Naive thymus-derived CD8-positive, alpha-beta T cell (primary cell): ENCODE measurements around the gene SLC25A51. TPM values are rescaled to one million over a fixed set of nuclear protein-coding genes. Genes with fewer than 3 reads are reported as not detected.
A peak's percentile ranks its signal among the peaks of the same experiment; 100 is the strongest.

Source experiments
- ATAC-seq, 2 donors: fragments of 150-1000 bp; cut with Tn5 transposase in 1 of 2; sonication (Bioruptor Pico), chemical (Tn5 transposase) in 1 of 2; 1 replicate in 1 of 2; 2 replicates in 1 of 2; pipeline ENCODE4 v1.10.0; 2021; ENCODE audit warnings: mild to moderate bottlenecking in 2 of 2, moderate library complexity in 2 of 2
- POLR2A ChIA-PET: fragments of 350-600 bp; sonication (Branson Sonifier 250); formaldehyde crosslinking; loops from one replicate; lab custom pipeline; 2021; ENCODE audit warnings: antibody characterized with exemption; lab: Charles Lee
- DNase-seq, 10 donors: peaks; one replicate each; pipeline versions ENCODE4 v3.0.0 to v3.0.0-alpha.2; 2020 to 2022
- H3K27ac Mint-ChIP-seq, 10 donors: one replicate each; pipeline ENCODE4 v1.8.0; 2020 to 2022; ENCODE audit warnings: mild to moderate bottlenecking in 10 of 10, mixed read lengths in 10 of 10, moderate library complexity in 4 of 10, inconsistent platforms in 1 of 10
- H3K27me3 Mint-ChIP-seq, 5 donors: one replicate each; pipeline ENCODE4 v1.8.0; 2021 to 2022; ENCODE audit warnings: mixed read lengths in 5 of 5
- H3K36me3 Mint-ChIP-seq, 3 donors: one replicate each; pipeline ENCODE4 v1.8.0; 2020 to 2022; ENCODE audit warnings: mixed read lengths in 3 of 3, mild to moderate bottlenecking in 2 of 3, inconsistent platforms in 1 of 3
- H3K4me1 Mint-ChIP-seq, 4 donors: one replicate each; pipeline ENCODE4 v1.8.0; 2021 to 2022; ENCODE audit warnings: mixed read lengths in 4 of 4
- H3K4me3 Mint-ChIP-seq, 10 donors: one replicate each; pipeline ENCODE4 v1.8.0; 2020 to 2022; ENCODE audit warnings: mild to moderate bottlenecking in 10 of 10, mixed read lengths in 10 of 10, moderate library complexity in 6 of 10, inconsistent platforms in 1 of 10
- H3K9me3 Mint-ChIP-seq, 9 donors: one replicate each; pipeline ENCODE4 v1.8.0; 2020 to 2022; ENCODE audit warnings: mixed read lengths in 9 of 9, mild to moderate bottlenecking in 3 of 9, inconsistent platforms in 1 of 9, moderate library complexity in 1 of 9
- polyA plus RNA-seq, 3 donors: library from polyadenylated mRNA; unstranded; fragments of 300-500 nt; fragmentation: Illumina TruSeq; gene quantifications; one replicate each; pipeline ENCODE4 v1.2.3, GENCODE V29; 2021
- total RNA-seq, 8 experiments: library from RNA in 2 of 8; stranded (reverse) in 2 of 8; gene quantifications; one replicate each; pipeline ENCODE4 v1.2.3 and lab custom pipeline; 2021 to 2026

The SLC25A51 gene
- total and polyA plus RNA-seq, 5 experiments from 2014 or later, result 8.9 to 35.1 (median 12.4) TPM

DNA sequence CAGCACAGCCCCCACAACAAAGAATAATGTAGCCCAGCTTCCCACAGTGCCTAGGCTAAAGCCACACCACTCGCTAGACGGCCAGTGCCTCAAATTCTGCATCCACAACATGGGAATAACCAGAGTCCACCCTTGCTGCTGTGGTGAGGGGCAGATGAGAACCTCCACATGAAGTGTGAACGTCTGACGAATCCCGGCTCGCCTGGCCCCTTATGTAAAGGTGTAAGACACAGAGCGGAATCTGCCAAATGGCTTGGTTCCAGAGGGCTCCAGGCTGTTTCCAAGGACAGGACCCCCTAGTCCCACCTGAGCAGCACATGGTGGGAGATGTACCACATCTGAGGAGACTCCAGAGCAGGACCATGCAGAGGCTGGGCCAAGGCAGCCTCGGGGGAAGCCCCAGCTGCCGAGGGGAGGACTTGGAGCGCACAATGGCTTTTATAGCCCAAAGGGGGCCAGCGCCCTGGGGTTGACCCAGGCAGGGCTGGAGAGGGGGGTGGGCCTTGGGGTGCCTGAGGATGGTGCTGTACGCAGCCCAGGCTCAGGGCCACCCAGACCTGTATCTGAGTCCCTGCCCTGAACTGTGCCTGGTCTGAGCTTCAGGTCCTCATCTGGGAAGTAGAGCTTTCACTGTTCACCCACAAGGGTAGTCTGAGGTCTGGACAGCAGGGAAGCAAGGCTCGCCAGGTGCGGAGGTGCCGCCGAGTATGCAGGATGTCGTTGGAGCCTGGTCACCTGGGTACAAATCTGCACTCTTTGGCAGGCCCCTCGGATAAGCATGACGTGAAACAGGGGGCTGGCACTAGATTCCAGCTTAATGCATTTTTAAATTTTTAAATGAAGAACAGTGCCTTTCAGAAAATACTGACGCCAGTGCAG, 24.9 kb upstream of the SLC25A51 start:
- Mint-ChIP-seq H3K9me3 (peaks cover 0 to 3% (median 0%) of the 10 kb centered on the region in 9 donors), H3K4me3 (no peak overlapping the region), H3K4me1 (no peaks in the 10 kb centered on the region), H3K27me3 (no peaks in the 10 kb centered on the region), H3K27ac (no peak overlapping the region), H3K36me3 (no peaks in the 10 kb centered on the region)
- ATAC-seq (no peak), DNase-seq (no peak)
- POLR2A ChIA-PET, result no interaction called here

DNA sequence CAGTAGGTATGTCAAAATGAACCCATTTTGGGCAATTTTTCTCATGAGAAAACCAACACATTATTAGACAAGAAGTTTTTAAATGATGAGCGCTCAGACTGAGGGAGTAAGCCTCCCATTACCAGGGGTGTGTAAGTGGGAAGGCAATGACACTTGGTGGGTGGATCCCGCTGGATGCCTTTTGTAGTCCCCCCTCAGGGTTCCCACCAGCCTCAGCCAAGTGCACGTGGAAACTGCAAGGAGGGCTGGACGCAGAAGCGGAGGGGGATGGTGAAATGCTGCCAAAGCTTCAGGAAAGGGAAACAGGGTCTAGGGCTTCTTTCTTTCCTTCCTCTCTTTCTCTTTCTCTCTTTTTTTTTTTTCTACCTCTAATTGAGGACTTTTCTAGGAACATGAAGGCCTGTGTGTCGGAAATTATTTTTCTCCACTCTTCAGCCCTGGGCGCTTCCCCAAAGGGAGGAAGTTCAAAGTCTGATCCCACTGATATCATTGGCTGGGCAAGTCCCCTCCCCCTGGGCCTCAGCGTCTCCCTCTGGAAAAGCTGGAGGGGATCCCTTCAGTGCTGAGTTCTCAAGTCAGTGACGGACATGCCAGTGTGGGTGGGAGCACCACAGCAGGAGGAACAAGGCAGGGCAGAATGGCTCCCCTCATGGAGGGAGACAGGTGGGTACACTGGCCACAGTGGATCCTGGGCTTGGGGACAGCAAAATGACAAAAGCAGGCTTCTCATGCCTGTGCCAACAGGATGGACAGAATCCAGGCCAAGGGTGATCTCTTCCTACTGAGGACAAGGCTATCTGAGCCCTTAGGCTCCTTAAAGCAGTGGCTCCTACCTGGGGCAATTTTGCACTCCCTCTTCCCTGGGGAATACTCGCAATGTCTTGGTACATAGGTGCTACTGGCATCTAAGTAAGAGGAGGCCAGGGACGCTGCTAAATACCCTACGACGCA, 23.9 kb upstream of the SLC25A51 start:
- ATAC-seq, result no peak
- Mint-ChIP-seq H3K4me1 (no peaks in the 10 kb centered on the region), H3K27me3 (no peaks in the 10 kb centered on the region), H3K4me3 (no peak overlapping the region), H3K36me3 (no peaks in the 10 kb centered on the region), H3K9me3 (peaks cover 0 to 3% (median 0%) of the 10 kb centered on the region in 9 donors), H3K27ac (peak overlapping the region in 1 of 10 donors; percentile 65)
- POLR2A ChIA-PET, result no interaction called here
- no peak for DNase-seq

DNA sequence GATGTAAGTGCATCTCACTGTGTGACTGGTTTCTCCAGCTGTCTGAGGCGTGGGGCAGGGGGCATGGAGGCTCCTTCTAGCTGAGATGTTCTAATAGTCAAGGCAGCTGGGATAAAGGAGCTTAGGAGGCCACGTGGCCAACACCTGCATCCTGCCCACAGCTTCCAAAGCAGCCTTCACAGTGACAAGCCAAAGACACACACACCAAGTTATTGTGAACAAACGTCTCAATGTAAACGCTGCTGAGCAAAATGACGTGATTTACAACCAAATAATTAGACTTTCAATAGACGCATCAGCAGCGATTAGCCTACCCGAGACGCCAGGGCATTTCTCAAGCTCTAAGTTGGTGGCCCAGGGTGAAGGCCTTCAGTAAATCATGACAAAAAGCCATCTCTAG, 23.2 kb upstream of the SLC25A51 start:
- Mint-ChIP-seq H3K9me3 (peaks cover 0 to 3% (median 0%) of the 10 kb centered on the region in 9 donors), H3K27ac (no peak overlapping the region), H3K27me3 (no peaks in the 10 kb centered on the region), H3K4me1 (no peaks in the 10 kb centered on the region), H3K4me3 (no peak overlapping the region), H3K36me3 (no peaks in the 10 kb centered on the region)
- POLR2A ChIA-PET, result no interaction called here
- DNase-seq (peak in 1 of 10 donors; percentile 18), ATAC-seq (no peak)

- H3K4me1 Mint-ChIP-seq, result no peaks in the 10 kb centered on the region
- peak overlapping the region in 1 of 10 donors; percentile 41 for H3K4me3 Mint-ChIP-seq
- H3K27ac Mint-ChIP-seq, result no peak overlapping the region
- no peak for ATAC-seq
- no peaks in the 10 kb centered on the region for H3K27me3 Mint-ChIP-seq
- peak in 1 of 10 donors; percentile 30 for DNase-seq
- H3K9me3 Mint-ChIP-seq, result peaks cover 0 to 3% (median 0%) of the 10 kb centered on the region in 9 donors
- POLR2A ChIA-PET, result no interaction called here
- no peaks in the 10 kb centered on the region for H3K36me3 Mint-ChIP-seq
These were observed 22.8 kb upstream of the SLC25A51 start for GRCh38 chr9:37926737-37927118.

DNA sequence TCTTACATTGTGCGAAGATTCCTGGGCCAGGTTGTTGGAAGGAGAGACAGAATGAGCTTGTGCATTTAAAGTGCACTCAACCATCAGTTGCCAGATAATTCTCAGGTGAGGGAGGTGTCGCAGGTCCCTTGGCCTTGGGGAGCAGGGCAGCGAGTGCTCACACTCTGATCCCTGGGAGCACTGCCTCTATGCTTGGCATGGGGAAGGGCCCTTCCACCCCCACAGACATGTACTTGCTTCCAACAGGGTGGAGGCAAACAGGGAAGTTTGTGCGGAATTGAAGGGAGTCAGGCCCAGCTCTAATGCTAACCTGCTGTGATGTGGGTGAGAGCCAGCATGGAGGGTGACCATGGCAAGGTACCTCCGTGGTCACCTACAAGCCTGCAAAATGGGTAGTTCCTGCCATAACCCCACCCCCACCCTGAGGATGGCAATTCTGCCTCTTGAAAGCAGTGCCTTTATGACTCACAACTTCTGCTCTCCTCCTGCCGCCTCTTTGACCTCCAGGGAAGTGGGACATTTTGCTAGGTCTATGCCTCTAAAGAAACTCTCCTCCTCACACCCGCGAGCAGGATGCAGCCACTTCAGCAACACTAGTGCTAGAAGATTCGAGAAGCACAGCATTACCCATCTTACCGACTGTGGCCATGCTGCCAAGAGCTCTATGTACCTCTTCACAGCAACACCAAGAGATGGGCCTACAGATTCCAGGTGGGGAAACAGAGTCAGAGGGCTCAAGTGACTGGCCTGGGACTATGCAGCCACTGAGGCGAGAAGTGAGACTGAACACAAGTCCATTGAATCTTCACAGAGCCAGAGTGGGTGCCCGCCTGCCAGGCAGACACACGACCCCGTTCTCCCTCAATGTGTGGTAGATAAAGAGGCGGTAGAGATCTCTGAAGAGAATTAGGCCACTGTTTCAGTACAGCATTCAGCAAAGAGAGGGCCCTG, 22.1 kb upstream of the SLC25A51 start:
- Mint-ChIP-seq H3K9me3 (peaks cover 0 to 3% (median 0%) of the 10 kb centered on the region in 9 donors), H3K4me1 (no peaks in the 10 kb centered on the region), H3K4me3 (no peak overlapping the region), H3K36me3 (no peaks in the 10 kb centered on the region), H3K27me3 (no peaks in the 10 kb centered on the region), H3K27ac (no peak overlapping the region)
- DNase-seq (peak in 1 of 10 donors; percentile 43), ATAC-seq (no peak)
- POLR2A ChIA-PET, result no interaction called here

DNA sequence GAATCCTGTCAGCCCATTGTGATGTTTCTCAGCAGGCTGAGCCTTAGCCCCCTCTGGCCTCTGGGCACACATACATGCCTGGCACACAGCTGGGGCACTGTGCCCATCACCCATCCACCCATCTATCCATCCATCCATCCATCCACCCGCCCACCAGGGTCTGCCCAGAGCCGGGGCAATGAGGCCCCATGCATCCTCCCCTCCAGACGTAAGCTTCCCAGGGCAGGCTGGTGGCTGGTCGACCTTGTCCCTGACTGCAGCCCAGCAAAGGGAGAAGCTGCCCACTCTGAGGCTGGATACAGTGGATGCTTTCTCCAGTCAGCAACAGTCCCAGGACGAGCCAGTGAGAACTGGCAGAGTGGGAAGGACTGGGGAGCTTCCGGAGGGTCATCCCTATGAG, 21.1 kb upstream of the SLC25A51 start:
- ATAC-seq, result no peak
- Mint-ChIP-seq H3K9me3 (no peaks in the 10 kb centered on the region), H3K27me3 (no peaks in the 10 kb centered on the region), H3K4me3 (no peak overlapping the region), H3K36me3 (no peaks in the 10 kb centered on the region), H3K4me1 (no peaks in the 10 kb centered on the region), H3K27ac (no peak overlapping the region)
- peak in 1 of 10 donors; percentile 60 for DNase-seq
- POLR2A ChIA-PET, result no interaction called here

- H3K9me3 Mint-ChIP-seq, result no peaks in the 10 kb centered on the region
- no peaks in the 10 kb centered on the region for H3K36me3 Mint-ChIP-seq
- H3K27me3 Mint-ChIP-seq, result no peaks in the 10 kb centered on the region
- DNase-seq, result peak in 1 of 10 donors; percentile 22
- no peak for ATAC-seq
- H3K4me1 Mint-ChIP-seq, result no peaks in the 10 kb centered on the region
- H3K27ac Mint-ChIP-seq, result no peak overlapping the region
- no peak overlapping the region for H3K4me3 Mint-ChIP-seq
- POLR2A ChIA-PET, result no interaction called here
These were observed 20.6 kb upstream of the SLC25A51 start for GRCh38 chr9:37924538-37924937.

DNA sequence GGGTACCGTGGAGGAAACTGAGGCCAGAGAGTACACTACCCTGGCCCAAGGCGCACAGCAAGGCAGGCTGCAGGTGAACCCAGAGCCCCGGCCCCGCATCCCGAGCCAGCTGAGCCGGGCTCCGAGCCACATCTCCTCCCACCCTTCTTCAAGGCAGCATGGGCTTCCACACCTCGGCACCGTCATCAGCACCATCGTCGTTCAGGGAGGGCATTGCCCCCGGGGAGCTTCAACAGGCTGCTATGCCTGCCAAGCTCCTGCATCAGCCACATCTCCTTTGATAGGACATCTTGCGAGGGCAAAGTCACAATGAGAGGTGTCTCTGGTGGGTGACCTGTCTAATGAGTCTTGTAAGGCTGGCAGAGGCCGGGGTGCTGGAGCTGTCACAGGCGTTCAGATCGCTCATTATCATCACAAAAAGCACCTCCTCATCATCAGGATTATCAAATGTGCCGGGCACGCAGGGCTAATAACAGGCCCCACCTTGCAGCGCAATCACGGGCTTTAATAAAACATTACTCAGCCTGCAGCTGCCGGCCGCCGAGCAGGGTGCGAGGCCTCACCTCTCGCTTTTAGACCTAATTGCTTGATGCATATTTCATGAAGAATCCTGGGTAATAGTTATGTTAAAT, 20.0 kb upstream of the SLC25A51 start:
- POLR2A ChIA-PET, result no interaction called here
- H3K36me3 Mint-ChIP-seq, result no peaks in the 10 kb centered on the region
- DNase-seq (peak in 1 of 10 donors; percentile 38), ATAC-seq (no peak)
- H3K27ac Mint-ChIP-seq, result no peak overlapping the region
- H3K4me1 Mint-ChIP-seq, result no peaks in the 10 kb centered on the region
- H3K4me3 Mint-ChIP-seq, result no peak overlapping the region
- no peaks in the 10 kb centered on the region for H3K27me3 Mint-ChIP-seq
- no peaks in the 10 kb centered on the region for H3K9me3 Mint-ChIP-seq

DNA sequence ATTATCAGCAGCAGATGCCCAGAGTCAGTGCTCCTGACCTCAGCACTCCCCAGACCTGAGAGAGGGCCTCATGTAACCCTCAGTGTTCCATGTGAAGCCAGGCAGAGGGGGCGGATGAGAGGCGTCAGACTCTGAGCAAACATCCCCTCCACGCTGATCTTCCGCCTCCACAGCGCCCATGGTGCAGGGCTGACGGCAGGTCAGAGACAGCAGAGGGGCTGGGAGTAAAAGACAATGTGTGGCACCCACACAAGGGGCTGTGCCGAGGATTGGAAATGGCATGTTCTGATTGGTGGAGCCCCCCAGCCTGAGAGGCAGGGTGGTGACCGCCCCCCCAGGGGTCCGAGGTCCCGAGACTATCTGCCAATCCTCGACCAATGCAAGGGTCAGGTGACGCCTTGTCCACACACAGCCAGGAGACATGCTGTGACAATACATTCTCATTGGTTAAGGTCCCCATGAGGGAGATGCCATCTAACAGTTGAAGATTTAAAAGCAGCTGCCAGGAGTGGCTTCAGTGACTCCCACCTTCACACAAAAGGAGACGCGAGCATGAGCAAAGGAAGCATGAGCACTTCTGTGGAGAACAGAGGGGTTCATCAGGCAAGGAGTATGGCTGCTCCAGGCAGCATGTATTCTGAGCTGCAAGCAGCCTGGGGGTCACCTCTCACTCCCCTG, 19.3 kb upstream of the SLC25A51 start:
- Mint-ChIP-seq H3K27me3 (no peaks in the 10 kb centered on the region), H3K4me1 (no peaks in the 10 kb centered on the region), H3K36me3 (no peaks in the 10 kb centered on the region), H3K27ac (no peak overlapping the region), H3K4me3 (no peak overlapping the region), H3K9me3 (no peaks in the 10 kb centered on the region)
- POLR2A ChIA-PET, result no interaction called here
- DNase-seq, result peak in 1 of 10 donors; percentile 43
- no peak for ATAC-seq

DNA sequence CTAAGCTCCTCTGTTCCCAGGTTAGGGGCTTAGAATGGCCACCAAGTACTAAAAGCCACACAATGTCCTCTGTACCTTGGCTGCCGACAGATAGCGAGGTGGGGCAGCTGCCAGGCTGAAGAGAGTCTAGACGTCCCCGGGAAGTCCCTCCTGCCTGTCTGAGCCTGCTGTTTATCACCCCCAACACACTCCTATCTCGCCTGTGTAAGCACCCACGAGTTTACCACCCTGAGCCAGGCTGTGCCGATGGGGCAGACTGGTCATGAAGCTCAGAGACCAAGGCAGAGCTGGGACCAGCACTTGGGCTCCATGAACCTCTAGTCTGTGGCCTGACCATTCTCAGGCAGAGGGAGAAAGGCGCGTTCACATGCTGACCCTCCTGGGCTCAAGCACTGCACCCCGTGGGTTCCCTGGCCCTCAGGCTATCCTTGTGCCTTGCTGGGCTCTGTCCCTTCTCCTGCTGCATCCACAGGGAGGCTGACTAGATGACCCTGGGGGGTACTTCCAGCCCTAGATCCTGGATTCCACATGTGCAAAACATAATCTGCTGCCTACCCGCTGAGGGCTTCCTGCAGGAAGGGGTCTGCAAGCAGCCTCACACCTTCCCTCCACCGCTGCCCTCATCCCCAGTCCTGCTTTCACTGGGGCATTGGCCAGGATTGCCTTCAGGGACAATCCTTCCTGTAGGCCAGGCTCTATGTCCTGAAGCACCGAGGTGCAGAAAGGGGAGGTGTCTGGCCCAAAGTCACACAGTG, 18.6 kb upstream of the SLC25A51 start:
- Mint-ChIP-seq H3K9me3 (no peaks in the 10 kb centered on the region), H3K4me3 (no peak overlapping the region), H3K27me3 (no peaks in the 10 kb centered on the region), H3K4me1 (no peaks in the 10 kb centered on the region), H3K36me3 (no peaks in the 10 kb centered on the region), H3K27ac (no peak overlapping the region)
- DNase-seq, result peak in 1 of 10 donors; percentile 32
- no peak for ATAC-seq
- POLR2A ChIA-PET, result no interaction called here
